Measurements from ENCODE around the gene CCDC178.

Gene CCDC178

DNA sequence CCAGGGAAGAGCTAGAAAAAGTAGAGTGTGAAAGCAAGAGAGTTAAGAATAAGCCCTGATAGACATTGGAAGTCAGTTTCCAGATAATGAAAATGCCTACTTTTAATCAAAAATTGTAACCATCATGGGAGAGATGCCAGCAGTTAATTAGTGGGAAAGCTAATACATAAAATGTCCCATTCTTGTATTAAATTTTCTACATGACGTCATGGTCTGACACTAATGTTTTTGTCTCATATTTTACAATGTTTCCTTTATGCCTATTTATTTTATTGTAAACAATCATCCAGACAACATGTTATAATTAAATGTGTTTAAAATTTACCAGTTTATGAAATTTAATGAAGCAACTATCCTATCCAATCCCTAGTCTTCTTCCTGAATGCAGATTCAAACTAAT lies 26.3 kb upstream of the CCDC178 start:
- in situ Hi-C loops (cut with MboI; ENCODE audit: low pct_unique_long_range_greater_than_20kb, low sequenced_read_pairs, unreplicated experiment) = no loop called here

GRCh38 chr18:33460681-33461080 lies 20.2 kb upstream of the CCDC178 start:
- DNase-seq (ENCODE audit: low spot score) = no peak
- in situ Hi-C loops (cut with MboI; ENCODE audit: low pct_unique_long_range_greater_than_20kb, low sequenced_read_pairs, unreplicated experiment) = no loop called here
- TF ChIP-seq, protein P1, sequence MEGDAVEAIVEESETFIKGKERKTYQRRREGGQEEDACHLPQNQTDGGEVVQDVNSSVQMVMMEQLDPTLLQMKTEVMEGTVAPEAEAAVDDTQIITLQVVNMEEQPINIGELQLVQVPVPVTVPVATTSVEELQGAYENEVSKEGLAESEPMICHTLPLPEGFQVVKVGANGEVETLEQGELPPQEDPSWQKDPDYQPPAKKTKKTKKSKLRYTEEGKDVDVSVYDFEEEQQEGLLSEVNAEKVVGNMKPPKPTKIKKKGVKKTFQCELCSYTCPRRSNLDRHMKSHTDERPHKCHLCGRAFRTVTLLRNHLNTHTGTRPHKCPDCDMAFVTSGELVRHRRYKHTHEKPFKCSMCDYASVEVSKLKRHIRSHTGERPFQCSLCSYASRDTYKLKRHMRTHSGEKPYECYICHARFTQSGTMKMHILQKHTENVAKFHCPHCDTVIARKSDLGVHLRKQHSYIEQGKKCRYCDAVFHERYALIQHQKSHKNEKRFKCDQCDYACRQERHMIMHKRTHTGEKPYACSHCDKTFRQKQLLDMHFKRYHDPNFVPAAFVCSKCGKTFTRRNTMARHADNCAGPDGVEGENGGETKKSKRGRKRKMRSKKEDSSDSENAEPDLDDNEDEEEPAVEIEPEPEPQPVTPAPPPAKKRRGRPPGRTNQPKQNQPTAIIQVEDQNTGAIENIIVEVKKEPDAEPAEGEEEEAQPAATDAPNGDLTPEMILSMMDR (IDR thresholded peaks at IDR 0.05; ENCODE audit: extremely low read depth, insufficient read depth, missing control alignments) = no peak

More for the DNA sequence above, 26.3 kb upstream of the CCDC178 start:
- no peak for DNase-seq (ENCODE audit: low spot score)
- TF ChIP-seq, protein P1 (IDR thresholded peaks at IDR 0.05; ENCODE audit: extremely low read depth, insufficient read depth, missing control alignments) = no peak

DNA sequence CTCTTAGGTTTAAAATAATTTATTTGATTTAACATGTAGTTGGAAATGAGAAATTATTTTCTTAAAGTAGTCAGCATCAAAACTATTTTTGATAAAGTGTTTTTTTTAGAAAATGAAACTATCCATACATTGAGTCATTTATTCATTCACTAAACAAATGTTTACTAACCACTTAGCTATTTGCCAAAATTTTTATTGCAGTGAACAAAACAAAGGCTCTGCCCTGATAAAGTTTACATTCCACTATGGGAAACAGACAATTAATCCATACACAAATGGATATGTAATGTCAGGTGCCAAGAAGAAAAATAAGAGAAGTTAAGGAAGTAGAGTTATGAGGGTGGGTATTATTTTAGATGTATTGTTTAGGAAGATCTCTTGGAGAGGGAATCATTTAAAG lies 19.1 kb upstream of the CCDC178 start:
- TF ChIP-seq, protein P1 (IDR thresholded peaks at IDR 0.05; ENCODE audit: extremely low read depth, insufficient read depth, missing control alignments) = no peak
- in situ Hi-C loops (cut with MboI; ENCODE audit: low pct_unique_long_range_greater_than_20kb, low sequenced_read_pairs, unreplicated experiment) = no loop called here

DNA sequence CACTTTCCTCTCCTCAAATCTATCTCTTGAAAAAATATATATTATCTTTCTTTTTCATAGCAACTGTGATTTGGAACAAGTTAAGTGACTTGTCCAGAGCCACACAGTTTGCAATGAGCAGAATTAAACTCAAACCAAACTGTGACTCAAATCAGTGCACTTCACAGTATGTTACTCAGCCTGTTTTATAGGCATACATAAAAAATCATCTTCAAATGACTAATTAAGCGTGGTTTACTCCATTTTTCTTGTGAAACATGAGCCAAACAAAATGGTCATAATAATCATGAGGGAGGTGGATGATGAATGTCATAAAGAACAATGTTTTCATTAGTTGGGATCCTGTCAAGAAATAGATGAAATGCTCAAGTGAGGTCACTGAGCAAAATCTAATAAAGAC lies 6.1 kb upstream of the CCDC178 start:
- TF ChIP-seq, protein P1 (IDR thresholded peaks at IDR 0.05; ENCODE audit: extremely low read depth, insufficient read depth, missing control alignments) = no peak
- in situ Hi-C loops (cut with MboI; ENCODE audit: low pct_unique_long_range_greater_than_20kb, low sequenced_read_pairs, unreplicated experiment) = no loop called here
- DNase-seq (ENCODE audit: low spot score) = no peak

More for the DNA sequence above, 19.1 kb upstream of the CCDC178 start:
- DNase-seq (ENCODE audit: low spot score) = no peak

GRCh38 chr18:33444709-33445108 lies 4.2 kb upstream of the CCDC178 start:
- DNase-seq (ENCODE audit: low spot score) = no peak
- TF ChIP-seq, protein P1 (IDR thresholded peaks at IDR 0.05; ENCODE audit: extremely low read depth, insufficient read depth, missing control alignments) = no peak
- in situ Hi-C loops (cut with MboI; ENCODE audit: low pct_unique_long_range_greater_than_20kb, low sequenced_read_pairs, unreplicated experiment) = no loop called here

DNA sequence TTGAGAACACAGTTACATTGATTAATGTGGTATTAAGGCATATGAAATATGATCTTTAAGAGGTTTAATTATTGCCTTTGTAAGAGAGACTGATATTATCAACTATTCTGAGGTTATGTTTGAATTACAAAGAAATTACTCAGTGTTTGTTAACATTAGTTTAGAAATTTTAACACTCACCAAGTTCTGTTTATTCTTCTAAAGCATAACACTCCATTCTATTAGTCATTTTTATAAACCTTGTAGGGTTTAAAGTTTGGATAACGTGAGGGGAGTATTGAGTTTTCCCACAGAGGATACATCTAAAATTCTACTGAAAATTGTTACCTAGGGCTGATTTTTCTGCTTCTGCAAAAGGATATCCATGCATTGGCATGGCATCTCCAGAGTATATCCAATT lies 7.7 kb downstream of the CCDC178 start:
- TF ChIP-seq, protein P1 (IDR thresholded peaks at IDR 0.05; ENCODE audit: extremely low read depth, insufficient read depth, missing control alignments) = no peak
- in situ Hi-C loops (cut with MboI; ENCODE audit: low pct_unique_long_range_greater_than_20kb, low sequenced_read_pairs, unreplicated experiment) = no loop called here
- DNase-seq (ENCODE audit: low spot score) = no peak

DNA sequence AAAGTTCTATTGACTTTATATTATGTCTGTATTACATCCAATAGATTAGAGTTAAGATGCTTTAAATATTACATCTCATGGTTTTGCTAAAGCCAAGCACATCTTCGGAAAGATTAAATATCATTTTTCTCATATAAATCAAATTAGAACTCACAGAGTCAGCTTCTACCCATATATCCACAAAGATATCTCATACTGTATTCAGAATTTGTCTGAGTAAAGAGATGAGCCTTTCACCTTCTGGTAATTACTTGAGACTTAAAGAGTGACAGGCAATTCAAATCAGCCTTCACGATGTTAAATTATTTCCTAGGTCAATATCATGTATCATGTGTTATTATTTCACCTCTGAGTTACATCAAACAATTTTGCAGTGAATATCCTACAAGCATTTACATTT lies 13.0 kb downstream of the CCDC178 start:
- in situ Hi-C loops (cut with MboI; ENCODE audit: low pct_unique_long_range_greater_than_20kb, low sequenced_read_pairs, unreplicated experiment) = no loop called here
- TF ChIP-seq, protein P1 (IDR thresholded peaks at IDR 0.05; ENCODE audit: extremely low read depth, insufficient read depth, missing control alignments) = no peak
- DNase-seq (ENCODE audit: low spot score) = no peak

All from GM13977 (cell line).